Effector CD8-positive, alpha-beta T cell (primary cell): ENCODE measurements around the gene METTL17.

Experiments
- DNase-seq: peaks from one replicate; lab custom pipeline; 2025; lab: John Stamatoyannopoulos, UW

The METTL17 gene

GRCh38 chr14:21043387-21043973 is 53.7 kb downstream of the METTL17 start:
- DNase-seq, result no peak

DNA sequence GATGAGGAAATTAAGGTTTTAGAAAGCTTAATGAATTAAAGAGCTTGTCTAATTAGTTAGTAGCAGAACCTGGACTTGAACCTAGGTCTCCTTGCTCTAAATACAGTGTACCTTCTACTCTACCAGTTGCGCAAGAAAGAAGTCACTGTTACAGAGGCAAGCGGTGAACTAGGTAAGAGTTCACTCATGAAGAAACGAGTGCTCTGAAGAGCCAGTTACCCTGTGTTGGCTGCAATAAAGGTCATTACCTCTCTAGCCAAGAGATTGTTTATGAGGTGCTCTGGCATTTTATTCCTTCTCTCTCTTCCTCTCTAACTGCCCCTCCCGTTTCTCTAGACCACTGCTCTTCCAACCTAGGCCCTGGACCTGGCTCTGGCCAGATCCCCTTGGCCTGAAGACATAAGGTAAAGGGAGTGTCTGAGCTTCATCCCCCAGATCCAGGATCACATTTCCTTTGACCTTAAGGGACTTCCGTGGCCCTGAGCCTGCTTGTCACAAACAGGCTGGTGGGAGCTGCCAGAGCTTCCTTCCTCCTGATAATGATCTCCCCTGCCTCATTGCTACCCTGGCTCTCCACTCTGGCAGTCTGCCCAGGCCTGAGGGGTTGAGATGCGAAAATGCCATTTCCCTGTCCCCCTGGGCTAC is 54.3 kb downstream of the METTL17 start:
- DNase-seq, result no peak
